Measurements from ENCODE around the gene NAA60.

DNA sequence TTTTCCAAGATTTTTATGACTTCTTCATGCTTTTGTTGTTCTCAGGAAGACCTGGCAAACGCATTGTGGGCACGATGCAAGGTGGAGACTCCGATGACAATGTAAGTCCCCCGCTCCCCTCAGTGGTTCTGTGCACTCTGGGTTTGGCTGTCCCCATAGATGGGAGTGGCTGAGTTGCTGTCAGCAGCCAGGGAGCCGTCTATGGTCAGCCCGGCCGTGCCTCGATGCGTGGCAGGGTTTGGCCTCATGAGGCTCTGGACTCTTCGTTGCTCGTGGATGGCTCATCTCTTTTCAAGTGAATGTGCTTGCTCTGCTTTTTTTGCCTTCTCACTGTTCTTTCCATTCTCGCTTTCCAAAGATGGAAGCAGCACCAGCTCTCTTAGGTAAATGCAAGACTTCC lies 89.3 kb downstream of the NAA60 start:
- TF ChIP-seq CTCF (IDR thresholded peaks at IDR 0.05) (no peak), POLR2A (IDR thresholded peaks at IDR 0.05) (no peak)
